Suppressor macrophage treated with lipopolysaccharide for 1 hour (primary cell): ENCODE data around the gene ATP2A1.
"Not testable (repeated sequence)": the region's sequence is repeated elsewhere in the genome, so short reads cannot be mapped to it uniquely, and the experiment has no call there.

Experiments
- DNase-seq, 3 donors: peaks; one replicate each; pipeline ENCODE4 v3.0.0-alpha.2; 2020 to 2022

The ATP2A1 gene

DNA sequence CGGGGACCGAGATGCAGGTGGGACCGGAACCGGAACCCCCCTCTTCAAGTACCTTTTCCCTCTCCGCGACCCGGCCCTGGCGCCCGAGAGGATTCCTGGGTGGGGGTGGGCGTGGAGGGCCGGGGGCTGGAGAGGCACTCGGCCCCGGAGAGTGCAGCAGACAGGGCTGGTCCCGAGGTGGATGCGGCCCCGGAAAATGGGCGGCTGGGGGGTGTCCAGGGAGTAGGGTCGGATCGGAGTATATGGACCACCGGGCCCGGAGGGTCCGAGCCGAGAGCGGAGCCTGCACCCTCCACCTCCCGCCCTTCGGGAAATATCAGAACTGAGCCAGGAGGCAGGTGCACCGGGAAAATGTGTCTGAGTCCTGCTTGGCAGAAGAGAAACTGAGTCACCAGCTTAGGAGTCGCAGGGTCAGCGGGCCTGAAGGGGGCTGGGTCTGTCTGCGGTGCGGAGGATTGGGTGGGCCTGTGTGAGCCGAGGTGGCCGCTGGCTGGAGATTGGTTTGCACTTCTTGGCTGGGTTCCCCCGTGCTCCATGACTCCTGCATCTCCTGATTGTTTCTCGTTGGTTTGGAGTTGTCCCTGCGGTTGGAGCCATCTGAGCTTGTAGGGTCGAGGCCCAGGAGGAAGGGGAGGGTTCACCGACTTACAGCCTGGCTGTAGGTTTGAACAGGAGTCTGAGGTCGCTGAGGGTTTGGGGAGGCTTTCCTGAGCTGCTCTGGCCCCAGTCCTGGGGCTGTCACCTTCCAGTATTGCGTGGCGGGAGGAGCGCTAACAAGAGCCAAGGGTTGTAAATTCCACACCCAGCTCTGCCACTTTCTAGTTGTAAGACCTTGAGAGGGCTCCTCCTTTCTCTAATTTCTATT lies 14.1 kb upstream of the ATP2A1 start:
- peak in 2 of 3 donors; percentile 7 to 16 for DNase-seq

DNA sequence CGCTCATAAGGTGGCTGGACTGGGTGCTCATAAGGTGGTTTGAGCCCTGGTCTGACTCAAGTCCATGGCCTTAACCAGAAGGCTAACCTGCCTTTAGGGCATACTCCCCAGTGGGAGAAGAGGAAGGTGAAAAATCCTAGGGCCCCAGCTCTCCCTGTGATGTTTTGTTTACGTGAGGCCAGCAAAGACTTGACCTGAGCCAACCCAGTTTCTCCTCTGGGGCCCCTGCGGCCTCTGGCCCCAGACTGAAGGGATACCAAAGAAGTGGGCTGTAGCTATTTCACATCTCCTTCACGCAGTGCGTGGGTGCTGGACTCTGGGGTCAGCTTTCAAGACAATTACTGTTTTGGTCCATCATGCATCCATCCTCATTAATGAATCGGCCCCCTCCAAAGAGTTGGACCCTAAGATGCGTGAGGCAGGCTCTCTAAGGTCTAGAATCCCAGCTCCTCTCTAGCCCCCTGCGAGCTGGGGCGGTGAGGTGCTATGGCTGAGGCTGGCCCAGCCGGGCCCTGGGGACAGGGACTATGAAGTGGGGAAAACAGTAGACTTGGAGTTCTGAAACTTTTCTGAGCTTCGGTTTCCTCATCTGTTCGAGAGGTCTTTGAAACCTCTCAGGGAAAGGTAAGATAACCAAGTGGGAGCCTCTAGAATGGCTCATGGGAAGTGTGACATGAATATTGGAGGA lies 13.1 kb upstream of the ATP2A1 start:
- DNase-seq = no peak

DNA sequence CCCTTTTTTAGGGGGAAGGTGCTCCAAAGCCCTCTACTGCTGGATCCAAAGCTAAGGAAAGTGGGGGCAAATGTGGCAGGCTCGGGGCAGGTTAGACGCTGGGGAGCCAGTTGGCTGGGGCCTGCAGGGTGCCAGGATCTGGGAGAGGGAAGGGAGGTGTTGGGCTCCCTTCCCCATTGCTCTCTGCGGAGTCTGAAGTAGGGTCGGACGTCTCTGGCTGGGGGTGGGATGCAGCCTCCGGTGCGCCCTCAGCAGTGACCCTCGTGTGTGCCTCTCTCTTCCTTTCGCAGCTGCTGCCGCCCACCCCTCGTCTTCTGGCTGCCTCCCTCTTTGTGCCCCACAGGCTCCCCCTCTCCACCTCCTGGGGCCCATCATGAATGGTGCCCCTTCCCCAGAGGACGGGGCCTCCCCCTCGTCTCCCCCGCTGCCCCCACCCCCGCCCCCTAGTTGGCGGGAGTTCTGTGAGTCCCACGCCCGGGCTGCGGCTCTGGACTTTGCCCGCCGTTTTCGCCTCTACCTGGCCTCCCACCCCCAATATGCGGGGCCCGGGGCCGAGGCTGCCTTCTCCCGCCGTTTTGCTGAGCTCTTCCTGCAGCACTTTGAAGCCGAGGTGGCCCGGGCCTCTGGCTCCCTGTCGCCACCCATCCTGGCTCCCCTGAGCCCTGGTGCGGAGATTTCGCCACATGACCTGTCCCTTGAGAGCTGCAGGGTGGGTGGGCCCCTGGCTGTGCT lies 12.4 kb upstream of the ATP2A1 start:
- no peak for DNase-seq

DNA sequence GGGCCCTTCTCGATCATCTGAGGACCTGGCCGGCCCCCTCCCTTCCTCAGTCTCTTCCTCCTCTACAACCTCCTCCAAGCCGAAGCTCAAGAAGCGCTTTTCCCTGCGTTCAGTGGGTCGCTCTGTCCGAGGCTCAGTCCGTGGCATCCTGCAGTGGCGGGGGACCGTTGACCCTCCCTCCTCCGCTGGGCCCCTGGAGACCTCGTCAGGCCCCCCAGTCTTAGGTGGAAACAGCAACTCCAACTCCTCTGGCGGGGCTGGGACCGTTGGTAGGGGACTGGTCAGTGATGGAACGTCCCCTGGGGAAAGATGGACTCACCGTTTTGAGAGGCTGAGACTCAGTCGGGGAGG lies 11.9 kb upstream of the ATP2A1 start:
- DNase-seq = no peak

DNA sequence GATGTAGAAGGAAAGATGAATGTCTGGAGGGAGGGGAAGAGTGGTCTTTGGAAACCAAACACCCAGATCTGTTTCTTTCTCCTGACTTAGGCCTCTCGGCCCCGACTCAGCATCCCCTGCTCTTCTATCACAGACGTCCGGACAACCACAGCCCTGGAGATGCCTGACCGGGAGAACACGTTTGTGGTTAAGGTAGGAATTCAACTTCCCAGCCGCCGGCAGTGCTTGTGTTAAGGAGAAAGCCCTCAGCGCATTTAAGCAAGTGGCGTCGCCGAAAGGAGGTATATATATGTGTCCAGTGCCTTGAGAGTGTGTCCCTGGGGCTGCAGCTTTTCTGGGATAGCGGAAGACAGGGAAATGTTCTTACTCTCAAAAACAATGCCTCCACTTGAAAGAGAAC lies 11.0 kb upstream of the ATP2A1 start:
- no peak for DNase-seq

DNA sequence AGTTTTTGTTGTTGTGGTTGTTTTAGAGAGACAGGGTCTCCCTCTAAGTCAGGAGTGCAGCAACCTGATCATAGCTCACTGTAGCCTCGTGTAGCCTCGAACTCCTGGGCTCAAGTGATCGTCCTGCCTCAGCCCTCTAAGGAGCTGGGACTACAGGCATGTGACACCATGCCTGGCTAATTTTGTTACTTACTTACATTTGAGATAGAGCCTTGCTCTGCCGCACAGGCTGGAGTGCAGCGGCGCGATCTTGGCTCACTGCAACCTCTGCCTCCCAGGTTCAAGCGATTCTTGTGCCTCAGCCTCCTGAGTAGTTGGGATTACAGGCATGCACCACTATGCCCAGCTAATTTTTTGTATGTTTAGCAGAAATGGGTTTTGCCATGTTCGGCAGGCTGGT lies 10.6 kb upstream of the ATP2A1 start:
- DNase-seq = not testable (repeated sequence)

DNA sequence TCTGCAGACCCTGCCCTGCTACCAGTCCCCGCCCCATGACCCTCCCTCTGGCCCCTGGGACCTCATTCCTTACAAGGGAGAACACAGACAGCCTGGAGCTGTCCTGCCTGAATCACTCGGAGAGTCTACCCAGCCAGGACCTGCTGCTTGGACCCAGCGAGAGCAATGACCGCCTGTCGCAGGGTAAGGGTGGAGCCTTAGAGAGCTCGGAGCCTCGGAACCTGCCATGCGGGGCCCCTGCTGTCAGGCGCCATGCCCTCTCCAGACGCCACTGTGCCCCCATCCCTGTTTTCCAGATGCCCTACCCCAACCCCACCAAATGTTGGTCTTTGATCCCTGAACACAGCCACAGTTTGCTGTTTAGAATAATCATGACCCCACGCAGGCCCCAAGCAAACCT lies 9.1 kb upstream of the ATP2A1 start:
- no peak for DNase-seq

DNA sequence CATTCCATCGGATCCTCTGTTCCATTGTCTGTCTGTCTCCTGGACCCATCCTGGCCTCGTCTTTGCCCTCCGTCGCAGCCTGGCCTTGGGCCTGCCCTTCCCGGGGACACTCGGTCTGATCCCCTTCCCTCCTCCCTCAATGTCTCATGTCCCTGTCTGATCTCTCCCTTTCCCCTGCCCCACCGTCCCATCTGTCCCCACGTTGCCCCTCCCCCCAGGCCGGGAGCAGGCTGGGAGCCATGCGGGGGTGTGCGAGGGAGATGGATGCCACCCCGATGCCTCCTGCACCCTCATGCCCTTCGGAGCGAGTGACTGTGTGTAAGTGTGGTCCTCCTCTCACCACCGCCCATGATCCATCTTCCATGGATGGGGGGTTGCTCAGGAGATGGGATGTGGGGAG lies 5.3 kb upstream of the ATP2A1 start:
- no peak for DNase-seq

DNA sequence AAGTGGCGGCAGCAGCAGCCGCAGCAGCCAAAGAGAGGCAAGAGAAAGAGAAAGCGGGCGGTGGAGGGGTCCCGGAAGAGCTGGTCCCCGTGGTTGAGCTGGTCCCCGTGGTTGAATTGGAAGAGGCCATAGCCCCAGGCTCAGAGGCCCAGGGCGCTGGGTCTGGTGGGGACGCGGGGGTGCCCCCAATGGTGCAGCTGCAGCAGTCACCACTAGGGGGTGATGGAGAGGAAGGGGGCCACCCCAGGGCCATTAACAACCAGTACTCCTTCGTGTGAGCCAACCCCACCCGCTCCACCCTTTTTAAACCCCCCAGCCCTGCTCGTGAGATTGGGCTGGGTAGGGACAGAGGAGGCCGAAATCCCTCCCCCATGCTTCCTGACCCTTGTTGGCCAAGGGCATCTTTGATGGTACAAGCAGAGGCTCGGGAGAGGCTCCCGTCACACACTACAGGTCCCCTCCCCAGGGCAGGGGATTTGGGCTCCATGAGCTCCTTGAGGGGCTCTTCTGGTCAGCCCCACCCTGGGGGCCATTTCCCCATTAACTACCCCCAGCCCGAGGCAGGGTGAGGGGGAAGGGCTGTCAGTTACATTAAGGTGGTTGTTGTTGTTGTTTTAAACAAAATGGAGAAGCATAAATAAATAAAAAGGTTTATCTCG lies 4.6 kb upstream of the ATP2A1 start:
- DNase-seq = peak; percentile 49 to 75 (median 55)

DNA sequence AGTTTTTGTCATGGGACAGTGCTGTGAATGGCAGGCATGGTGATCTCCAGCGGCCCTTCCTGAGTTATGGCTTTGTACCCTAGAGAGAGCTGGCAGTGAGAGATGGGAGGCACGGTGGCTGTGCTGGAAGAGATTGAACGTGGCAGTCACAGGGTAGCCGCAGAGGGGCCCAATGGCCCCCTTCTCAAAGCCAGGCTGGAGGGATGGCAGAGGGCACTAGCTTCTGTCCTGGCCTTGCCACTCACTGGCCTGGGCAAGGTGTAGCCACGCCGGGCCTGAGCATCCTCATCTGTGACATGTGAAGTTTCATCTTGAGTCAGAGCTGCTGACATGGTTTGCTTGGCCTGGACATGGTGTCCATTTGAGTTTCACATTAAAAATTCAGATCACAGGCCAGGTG lies 3.9 kb upstream of the ATP2A1 start:
- DNase-seq = no peak

DNA sequence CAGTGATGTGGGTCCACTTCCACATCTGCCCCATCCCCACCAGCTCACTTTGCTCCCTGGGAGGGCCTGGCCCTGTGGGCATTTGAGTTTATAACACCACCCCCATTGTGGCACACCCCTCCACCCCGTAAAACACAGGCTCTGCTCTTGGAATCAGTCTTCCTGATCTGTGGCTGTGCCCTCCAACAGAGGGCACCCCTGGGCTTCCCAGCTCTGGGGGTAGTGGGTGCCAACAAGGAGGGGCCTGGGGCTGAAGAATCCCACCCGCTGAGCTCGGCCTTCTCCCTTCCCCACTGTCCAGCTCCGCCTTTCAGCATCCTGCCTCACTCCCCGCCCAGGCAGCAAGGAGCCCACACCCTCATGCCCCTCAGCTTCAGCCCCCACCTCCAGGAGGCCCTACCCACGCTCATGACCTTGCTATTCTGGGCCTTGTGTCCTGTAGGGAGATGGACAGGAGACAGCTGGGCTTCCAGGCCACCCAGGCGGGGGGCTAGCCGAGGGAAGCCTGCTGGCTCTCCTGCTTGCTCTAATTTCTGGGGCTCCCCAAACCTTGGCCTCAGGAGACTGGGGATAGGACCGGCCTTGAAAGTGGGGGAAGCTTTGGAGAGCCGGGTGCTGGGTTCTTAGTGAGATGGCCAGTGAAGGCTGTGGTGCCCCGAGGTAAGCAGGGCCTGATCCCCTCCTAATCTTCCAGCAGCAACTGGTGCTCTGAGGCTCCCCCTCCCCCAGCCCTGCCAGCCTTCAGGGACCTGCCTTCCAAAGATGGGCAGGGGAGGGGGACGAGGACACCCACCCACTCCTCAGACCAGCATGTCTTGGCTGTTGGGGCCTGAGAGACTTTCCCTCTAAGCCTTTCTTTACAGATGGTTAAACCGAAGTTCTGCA lies 2.9 kb upstream of the ATP2A1 start:
- DNase-seq = no peak

DNA sequence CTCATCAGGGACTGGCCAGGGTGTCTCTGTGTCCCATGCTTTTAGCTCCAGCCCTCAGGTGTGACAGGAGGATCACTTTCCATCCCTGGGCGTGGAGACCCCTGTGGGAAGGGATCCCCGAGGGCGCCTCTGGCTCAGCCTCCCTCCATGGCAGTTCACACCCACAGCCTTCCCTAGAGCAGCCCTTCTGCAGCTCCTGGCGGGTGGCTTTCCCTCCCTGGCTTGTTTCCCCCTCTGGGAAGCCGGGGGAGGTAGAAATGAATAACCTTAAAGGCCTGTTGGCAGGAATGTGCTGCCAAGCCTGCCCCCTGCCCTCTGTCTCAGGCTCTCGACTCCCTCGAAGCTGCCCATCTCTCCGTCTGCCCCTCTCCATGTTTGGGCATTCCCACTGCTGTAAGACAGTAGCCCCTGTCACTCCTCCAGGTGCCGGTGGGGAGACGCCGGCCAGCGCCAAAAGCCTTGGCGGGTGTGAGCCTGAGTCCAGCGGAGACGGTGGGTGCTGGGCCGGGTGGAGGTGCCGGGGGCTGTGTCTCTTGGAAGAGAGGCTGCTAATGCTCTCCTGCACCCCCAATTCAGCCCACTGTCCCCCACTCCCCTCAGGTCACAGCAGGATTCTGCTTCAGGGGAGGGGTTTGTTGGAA lies 2.1 kb upstream of the ATP2A1 start:
- no peak for DNase-seq

DNA sequence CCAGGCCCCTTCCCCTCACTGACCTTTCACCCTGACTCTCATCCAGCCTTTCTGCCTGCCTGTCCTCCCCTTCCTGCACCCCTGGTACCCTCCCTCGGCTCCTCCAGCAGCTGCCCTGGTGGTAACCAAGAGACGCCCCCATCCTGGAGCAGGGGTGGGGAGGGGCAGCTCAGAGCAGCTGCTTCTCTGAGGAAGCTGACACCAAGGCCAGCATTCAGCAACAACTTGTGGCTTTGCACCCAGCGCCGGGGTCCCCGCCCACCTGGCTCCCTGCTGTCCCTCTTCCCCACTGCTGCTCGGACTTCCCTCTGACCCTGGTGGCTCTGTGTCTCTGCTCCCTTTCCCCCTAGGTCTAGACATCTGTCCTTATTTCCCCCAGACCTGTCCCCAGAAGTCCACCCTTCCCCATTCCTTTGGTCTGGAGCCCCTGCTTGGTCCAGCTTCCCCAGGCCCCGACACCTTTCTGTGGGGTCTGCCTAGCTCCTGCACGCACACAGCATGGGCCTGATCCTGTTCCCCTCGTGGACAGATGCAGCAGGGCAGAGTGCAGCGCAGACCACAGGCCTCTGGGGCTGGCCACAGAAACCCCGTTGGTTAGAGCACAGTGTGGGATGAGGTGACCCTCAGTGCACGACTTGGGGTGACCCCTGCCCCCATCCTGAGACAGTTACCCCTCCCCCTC lies 1.2 kb upstream of the ATP2A1 start:
- DNase-seq = no peak

DNA sequence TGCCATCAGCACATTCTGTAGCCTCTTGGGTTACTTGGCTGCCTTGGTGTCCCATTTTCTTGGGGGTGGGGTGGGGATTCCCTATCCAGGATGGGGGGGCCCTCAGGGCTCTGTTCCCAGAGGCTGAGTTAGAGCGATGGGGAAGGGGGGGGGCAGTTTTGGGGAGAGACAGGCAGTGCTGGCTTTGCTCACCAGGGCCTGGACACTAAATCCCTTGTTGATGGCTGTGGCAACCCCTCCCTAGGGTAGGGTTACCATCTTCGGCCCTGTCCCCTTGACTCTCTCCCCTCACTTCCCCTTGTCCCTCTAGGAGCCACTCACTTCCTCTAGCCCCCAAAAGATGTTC lies 660 bp upstream of the ATP2A1 start:
- no peak for DNase-seq

DNA sequence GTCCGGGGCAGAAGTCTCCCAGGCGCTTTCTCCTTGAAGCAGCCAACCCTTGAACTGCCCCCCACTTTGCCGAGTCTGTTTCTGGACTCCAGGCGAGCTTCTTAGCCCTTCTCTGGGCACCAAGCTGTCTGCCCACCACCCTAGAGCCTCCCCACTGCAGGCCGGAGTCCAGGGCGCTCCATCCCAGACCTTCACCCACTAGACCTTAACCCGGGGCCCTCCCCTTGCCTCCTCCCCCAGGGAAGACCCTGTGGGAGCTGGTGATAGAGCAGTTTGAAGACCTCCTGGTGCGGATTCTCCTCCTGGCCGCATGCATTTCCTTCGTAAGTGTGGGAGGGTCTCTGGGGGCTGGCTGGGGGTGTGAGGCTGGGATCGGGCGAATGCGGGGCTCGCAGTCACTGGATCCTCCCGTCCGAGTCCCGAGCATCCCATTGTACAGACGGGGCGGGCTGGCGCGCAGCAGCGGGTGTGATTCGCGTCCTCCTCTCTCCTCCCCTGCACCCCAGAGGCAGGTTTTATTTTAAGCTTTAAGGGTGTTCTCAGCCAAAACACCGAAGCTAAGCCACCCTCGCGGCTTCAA lies 1.1 kb downstream of the ATP2A1 start:
- no peak for DNase-seq

DNA sequence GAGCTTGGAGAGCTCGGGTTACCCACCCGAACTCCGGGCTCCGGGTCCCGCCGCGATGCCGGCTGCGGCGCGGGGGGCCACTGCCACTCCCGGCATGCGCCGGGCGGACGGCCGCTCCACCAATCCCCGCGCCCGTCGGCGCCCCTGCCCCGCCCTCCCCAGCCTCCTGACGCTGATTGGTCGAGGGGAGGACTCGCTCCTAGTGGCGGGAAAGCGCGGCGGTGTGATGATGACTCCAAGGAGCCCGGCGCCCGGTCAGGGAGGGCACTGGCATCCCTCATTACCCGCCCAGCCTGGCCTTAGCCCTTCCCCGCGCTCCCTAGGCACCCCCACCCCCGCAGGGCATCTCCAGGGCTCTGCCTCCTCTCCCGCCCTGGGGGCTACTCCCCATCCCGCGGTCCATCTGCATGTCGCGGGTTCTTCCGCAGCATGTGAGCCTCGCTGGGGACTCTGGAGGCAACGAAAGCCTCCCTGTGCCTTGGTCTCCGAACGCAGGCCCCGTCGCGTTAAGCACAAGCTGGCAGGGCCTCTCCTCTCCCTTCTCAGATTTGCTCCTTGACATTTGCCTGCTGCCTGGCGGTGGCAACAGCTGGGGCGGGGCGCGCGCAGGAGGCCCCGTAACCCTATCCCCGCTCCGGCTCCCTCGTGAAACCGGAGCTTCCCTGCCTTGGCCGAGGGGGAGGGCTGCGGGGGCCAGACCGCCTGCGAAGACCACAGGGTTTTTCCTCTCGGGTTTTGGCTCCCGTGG lies 1.7 kb downstream of the ATP2A1 start:
- DNase-seq = peak; percentile 89 to 95 (median 94)

DNA sequence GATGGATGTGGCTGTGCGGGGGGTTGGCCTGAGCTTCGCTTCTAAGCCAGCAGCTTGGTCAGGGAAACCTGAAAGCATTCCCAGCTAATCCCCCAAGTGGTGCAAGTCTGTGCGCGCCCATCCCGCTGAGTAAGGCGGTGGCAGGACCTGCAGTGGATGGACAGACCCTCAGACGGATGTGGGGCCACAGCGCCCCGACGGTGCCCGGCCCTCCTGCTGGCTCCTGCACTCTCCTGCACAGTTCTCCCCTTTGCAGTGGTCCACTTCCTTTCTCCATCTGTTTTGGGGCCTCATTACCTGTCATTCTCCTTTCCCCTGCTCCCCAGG lies 2.3 kb downstream of the ATP2A1 start:
- DNase-seq = no peak

DNA sequence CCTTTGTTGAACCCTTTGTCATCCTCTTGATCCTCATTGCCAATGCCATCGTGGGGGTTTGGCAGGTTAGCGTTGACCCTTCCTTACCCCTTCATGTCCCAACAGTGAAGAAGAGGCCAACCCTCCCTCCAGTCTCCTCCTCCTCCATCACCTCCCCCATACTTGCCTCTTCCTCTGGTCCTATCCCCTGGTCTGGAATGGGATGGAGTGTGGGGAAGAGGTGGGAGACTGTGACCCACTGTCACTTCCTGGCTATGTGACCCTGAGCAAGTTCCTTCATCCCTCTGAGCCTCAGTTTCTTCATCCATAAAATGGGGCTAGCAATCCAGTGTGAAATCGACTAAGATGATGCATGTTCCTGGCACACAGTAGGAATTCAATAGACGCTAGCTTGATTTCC lies 2.7 kb downstream of the ATP2A1 start:
- DNase-seq = no peak

DNA sequence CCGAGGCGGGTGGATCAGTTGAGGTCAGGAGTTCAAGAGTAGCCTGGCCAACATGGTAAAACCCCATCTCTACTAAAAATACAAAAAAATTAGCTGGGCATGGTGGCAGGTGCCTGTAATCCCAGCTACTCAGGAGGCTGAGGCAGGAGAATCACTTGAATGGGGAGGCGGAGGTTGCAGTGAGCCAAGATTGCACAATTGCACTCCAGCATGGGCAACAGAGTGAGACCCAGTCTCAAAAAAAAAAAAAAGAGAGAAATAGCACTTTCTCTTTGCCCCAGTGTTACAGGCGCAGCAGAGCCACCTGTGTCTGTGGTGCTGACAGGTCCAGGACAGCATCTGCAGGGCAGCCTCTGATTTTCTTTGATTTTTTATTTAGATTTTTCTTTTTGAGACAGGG lies 3.3 kb downstream of the ATP2A1 start:
- not testable (repeated sequence) for DNase-seq

DNA sequence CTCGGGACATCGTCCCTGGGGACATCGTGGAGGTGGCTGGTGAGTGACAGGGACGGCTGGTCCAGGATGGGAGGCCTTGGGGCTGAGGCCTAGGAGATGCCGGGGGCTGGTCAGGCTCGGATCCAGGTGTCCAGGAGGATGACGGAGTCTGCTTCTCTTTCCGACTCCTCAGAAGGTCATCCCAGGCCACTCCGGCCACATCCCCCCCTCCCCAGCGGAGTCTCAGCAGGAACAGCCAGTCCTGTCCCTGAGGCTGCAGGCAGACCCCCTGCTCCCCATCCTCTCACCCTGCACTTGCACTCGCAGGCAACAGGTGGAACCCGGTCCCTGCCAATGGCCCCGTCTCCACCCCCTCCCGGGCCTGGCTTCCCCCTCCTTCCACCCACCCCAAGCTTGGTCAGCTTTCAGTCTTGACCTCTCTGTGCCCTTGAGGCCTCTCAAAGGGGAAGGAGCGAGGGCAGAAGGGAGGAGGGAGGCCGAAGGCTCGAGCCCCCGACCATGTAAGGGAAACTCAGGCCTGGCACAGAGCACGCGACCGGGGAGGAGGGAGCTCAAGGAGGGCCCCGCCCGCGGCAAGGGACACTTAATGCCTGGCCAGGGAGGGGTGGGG lies 4.4 kb downstream of the ATP2A1 start:
- DNase-seq = no peak
